Measurements from ENCODE around the gene FAM216B. TPM values are rescaled to one million over a fixed set of nuclear protein-coding genes. Genes with fewer than 3 reads are reported as not detected.
"Not testable (repeated sequence)": the region's sequence is repeated elsewhere in the genome, so short reads cannot be mapped to it uniquely, and the experiment has no call there.

FAM216B gene
- total RNA-seq, result not detected

DNA sequence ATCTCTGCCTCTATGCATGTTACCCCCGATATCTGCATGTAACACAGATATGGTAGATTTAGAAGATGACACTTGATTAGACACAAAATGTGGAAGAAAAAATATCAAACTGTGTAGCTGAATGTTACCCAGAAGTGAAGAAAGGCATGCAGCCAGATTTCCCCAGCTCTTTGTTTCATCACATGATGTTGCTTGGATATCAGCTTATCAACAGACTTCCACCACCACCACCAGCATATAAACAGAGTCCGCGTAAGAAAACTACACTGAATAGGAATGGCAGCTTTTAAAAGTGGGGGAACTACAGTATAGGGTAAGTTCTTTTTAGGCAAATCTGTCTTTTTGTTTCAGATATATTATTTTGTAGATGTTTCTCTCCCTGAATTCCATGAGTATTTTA, at the start of gene FAM216B:
Gene FAM216B (plus strand): TSS at position 233 of the 400 bp plus-strand sequence. CDS start 2,484 bp downstream, outside the sequence.
- no peak for DNase-seq (ENCODE audit: low spot score)

- no peak for DNase-seq (ENCODE audit: low spot score)
Measured at GRCh38 chr13:42732073-42732472, 49.3 kb upstream of the FAM216B start.

DNA sequence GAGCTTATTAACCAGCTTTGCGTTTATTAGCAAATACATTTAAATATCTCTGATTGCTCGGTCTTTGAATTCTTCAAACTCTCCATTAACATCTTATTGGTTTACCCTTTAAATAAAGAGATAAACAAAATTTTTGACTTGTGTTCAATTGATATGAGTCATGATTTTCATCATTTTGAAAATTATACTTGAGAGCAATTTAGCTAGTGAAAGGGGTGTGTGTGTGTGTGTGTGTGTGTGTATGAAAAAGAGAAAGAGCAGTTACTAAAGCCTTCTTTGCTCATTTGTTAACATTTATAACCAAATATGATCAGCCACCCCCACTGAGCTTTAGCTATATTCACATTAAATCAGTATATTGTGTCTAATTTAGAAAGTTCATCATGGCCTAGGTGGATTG, 48.3 kb upstream of the FAM216B start:
- no peak for DNase-seq (ENCODE audit: low spot score)

DNA sequence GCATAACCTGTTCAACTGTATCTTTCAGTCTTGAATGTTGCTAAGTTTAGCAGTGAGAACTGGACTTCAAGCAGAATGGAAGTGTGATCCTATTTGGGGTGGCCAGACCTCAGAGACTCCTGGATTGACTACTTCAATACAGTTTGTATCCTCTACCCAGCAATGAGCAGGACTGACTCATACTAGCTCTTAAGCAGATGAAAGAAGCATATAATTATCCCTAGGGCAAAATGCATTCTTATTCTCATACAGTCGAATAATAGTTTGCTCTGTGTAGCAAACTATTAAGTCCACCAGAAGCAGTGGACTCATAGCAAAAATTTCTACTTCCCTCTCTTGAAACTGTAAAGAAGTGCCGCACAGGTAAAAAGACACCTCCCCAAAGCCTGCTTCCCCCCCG, 46.4 kb upstream of the FAM216B start:
- no peak for DNase-seq (ENCODE audit: low spot score)

DNA sequence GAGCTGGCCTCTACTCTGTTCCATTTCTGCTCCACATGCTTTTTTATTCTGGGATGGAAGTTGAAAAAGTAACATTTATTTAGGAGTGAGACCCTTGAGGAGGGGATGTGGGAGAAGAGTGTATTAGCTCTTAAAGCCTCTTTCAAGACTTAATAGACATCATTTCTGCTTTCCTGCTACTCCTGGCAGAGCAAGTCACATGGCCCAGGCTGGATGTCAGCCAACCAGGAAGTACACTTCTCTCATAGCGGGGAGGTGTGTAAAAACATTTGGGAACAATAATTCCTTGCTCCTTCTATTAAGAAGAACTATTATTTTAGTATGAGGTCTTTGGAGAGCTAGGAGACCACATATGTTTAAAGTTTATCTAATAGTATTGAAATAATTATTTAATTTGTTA, 40.6 kb upstream of the FAM216B start:
- DNase-seq (ENCODE audit: low spot score), result peak; percentile 60

DNA sequence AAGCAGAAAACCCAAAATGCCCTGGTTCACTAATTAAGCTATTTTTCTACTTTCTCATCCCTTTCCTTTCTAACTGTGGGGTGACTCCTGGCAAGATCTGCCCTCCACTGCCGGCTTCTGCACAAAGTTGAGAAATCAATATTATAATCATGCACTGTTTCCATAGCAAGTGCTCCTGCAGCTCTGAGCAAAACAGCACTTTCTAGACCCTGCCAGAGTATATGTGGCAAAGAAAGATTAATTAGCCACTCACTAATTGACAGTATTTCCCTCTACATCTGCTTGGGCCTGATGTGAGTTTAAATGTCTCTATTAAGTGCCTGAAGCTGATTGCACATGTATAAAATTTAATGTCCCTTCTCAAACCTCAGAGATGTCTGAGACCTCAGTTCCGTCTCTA, 39.5 kb upstream of the FAM216B start:
- no peak for DNase-seq (ENCODE audit: low spot score)

DNA sequence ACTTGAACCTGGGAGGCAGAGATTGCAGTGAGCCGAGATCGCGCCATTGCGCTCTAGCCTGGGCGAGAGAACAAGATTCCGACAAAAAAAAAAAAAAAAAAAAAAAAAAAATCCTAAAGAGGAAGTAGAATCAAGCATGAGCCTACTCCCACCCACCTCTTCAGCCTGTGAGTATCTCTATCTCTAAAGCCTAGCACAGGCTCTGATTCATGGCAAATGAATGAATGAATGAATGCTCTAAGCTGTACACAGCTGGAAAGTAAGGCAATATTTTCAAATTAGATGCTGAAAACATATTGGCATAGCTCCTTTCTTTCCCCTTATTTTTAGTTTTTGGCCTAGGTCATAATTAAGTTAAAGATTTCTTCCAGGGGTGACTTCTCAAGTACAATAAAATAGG, 35.7 kb upstream of the FAM216B start:
- DNase-seq (ENCODE audit: low spot score), result no peak

- DNase-seq (ENCODE audit: low spot score), result no peak
Measured at GRCh38 chr13:42746866-42747265, 34.5 kb upstream of the FAM216B start.

- no peak for DNase-seq (ENCODE audit: low spot score)
Measured at GRCh38 chr13:42747399-42747873, 33.9 kb upstream of the FAM216B start.

DNA sequence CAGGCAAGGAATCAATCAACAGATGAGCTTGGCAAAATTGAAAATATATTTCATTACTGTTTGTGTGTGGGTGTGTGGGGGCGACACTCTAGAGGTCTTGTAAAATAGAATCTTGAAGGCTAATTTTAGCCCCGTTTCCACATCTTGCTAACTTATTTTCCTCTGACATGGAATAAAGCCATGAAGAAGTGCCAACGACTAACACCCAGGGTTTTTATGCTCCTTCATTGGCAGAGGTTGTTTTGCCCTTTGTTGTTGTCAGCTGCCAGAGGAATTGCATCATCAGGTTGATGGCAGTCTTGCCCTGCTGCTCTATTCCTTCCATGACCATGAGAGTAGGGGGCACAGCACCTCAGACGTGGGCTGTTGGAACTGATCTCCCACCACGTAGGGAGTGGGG, 30.6 kb upstream of the FAM216B start:
- DNase-seq (ENCODE audit: low spot score), result no peak

- DNase-seq (ENCODE audit: low spot score), result no peak
Measured at GRCh38 chr13:42751693-42752092, 29.7 kb upstream of the FAM216B start.

DNA sequence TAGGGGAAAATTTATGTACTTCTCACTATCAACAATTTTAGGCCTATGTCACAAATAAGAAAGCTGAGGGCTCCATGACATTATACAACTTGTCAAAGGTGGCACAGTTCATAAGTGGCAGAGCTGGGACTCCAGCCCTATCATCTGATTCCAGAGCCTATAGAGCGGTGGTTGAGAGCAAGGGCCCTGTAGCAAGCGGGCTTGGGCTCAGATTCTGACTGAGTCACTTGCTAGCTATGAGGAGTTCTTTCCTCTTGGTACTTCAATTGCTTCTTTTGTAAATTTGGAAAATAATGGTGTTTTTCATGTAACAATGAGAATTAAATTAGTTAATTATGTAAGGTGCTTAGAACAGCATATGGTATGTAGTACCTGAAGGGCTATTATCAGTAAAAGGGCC, 28.7 kb upstream of the FAM216B start:
- DNase-seq (ENCODE audit: low spot score), result no peak

DNA sequence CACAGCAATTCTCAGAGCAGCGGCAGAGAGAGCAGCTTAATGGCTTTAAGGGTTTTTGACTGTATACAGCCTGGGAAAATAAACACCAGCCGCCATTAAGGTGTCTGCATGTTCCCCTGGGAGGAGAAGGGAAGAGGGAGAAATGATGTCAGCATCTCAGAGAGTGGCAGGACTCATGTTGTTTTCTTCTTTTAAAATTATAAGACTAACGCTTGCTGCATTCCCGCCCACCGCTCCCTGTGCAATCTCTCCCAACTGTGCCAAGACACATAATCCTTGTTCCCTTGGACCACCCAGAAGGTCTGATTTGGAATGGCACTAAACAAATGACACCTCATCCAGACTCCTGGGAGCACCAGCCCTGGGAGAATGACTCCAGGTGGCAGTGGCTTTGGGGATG, 27.7 kb upstream of the FAM216B start:
- no peak for DNase-seq (ENCODE audit: low spot score)

GRCh38 chr13:42754801-42755510, 26.4 kb upstream of the FAM216B start:
- DNase-seq (ENCODE audit: low spot score), result no peak

DNA sequence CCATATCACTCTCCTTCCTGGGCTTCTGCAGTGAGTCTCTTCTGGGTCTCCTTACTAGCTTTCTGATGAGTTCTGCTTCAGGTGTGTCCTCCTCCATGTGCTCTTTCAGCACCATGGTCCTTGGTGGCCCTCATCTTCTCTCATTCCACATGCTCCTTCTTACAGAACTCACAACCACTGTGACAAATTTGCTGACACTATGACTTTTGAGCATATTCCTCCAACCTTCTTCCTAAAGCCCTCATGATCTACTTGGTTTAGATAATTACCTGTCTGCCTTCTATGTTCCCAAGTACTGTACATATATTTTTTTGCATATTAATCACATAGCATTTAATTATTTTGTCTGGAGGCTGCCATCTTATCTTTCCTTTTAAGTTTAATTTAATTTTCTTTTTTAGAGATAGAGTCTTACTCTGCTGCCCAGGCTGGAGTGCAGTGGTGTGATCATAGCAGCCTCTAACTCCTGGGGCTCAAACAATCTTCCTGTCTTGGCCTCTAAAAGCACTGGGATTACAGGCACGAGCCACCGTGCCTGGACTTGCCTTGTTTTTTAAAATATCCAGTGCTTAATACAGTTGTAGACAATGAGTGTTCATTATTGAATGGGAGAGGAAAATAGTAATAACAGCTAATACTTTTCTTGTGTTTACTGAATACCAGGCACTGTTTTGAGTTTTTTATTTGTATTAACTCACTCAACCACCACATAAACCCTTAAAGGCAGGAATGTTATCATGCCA, 23.5 kb upstream of the FAM216B start:
- no peak for DNase-seq (ENCODE audit: low spot score)

- DNase-seq (ENCODE audit: low spot score), result no peak
Measured at GRCh38 chr13:42758515-42758914, 22.9 kb upstream of the FAM216B start.

DNA sequence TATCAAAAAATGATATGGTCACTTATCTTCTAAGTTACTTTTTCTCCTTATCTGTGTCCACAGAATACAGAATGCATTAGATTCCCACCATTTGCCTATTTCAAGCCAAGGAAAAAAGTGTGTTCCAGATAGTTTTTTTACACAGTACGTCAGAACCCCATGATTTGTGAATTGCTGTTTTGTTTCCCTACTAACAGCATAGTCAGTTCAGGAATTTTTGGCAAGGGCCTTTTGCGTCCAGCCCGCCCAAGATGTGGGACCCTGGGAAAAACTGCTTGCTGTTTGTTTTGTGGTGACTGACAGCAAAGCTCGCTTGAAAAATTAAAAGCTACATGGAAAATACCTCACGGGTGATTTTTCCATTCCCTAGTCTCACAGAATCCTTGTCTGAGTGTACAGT, 20.4 kb upstream of the FAM216B start:
- no peak for DNase-seq (ENCODE audit: low spot score)

DNA sequence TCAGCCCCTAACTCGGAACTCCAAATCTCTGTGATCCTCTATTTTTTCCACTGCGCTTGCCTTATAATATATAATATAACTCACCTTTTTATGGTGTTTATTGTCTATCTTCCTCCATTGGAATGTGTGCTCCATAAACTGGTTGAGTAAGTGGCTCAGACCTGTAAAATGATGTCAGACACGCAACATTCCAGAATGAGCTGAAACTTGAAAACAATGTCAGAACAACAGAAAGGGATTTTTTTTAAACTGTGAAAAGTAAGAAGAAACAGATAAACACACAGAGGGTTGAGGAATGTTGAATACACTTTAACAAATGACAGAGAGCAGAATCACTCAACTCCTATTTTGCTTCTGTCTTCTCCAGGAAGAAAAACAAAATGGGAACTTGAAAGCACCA, 19.1 kb upstream of the FAM216B start:
- DNase-seq (ENCODE audit: low spot score), result no peak

DNA sequence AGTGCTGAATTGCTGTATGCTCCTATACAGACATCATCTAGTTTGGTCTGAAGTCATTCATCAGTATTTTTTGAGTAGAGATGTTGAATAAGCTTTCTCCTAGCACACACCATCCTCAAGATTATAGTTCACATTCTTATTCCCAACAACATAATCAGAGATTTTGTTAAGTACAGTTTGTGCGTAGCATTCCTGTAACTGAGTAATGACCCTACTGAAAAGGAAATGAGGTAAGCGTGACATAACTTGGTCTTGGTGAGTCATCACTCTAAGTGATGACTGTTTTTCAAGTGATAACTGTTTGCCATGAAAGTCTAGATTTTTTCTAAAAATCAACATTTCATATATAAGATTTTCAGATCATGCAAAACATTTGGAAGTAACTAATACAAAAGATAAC, 18.5 kb upstream of the FAM216B start:
- no peak for DNase-seq (ENCODE audit: low spot score)

DNA sequence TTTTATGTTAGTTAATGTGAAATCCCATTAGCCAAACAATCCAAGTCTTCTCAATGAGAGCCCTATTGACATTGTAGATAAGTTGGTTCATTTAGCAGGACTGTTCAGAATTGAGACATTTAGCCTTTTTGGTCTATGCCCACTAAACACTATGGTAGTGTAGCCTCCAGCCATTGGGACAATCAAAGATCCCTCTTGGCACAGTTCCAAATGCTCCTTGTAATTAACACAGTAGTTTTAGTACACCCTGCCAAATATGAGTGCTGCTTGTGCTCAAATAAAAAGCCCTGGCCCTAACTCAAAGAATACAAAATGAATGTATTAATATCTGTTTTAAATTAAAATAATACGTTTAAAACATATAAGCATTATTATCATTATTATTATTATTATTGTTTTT, 15.4 kb upstream of the FAM216B start:
- no peak for DNase-seq (ENCODE audit: low spot score)

DNA sequence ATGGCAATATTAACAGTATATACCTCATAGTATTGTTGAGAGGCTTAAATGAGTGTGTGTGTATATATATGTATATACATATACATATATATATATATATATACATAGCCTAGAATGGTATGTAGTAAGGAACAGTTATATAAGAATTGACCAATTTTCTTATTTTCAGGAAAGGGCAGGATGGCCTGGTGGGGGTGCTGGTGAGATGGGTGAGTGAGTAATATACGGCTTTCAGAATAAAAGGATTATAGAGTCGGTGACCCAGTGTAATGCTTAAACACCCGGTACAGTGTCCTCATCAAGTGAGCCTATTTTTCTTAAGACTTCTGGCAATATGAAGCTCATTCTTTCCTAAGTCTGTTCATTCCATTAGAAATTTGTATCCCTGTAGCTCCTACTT, 11.7 kb upstream of the FAM216B start:
- DNase-seq (ENCODE audit: low spot score), result no peak

- not testable (repeated sequence) for DNase-seq (ENCODE audit: low spot score)
Measured at GRCh38 chr13:42776558-42776957, 4.8 kb upstream of the FAM216B start.

DNA sequence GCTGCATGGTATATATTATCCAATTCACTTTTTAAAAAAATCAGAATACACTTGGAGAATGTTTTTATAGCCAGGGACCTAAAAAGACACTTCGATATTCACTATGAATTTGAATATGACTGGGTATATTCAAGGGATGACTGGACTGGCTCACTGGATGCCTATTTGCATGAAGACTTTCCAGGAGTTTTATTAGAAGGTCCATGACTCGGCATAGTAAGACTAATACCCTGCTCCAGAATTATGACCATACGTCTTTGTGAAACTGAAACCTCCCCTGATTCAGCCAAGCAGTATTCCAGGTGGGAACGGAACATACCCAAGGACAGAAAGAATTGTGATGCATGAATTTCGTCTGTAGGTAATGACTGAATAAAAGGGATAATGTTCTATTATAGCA, 3.9 kb upstream of the FAM216B start:
- no peak for DNase-seq (ENCODE audit: low spot score)

Data from ureter (tissue), 1 donor.